HCT116 (cell line): Measurements from ENCODE around the gene GPC1. TPM values are rescaled to one million over a fixed set of nuclear protein-coding genes. Genes with fewer than 3 reads are reported as not detected.

ENCODE experiments used
- ATAC-seq: fragments of 200-7000 bp; cut with Tn5 transposase; 2 replicates; pipeline ENCODE4 v1.9.1; 2020; ENCODE audit warnings: mild to moderate bottlenecking, moderate library complexity
- BruUV-seq: library from RNA; stranded (reverse); fragments of 400-500 nt; replicated peaks from 2 replicates; lab custom pipeline; 2021; lab: Mats Ljungman, UMichigan
- CTCF ChIA-PET: fragments of 300-600 bp; sonication (Branson Sonifier 250); formaldehyde crosslinking; loops from one replicate; lab custom pipeline; 2021; ENCODE audit warnings: antibody characterized with exemption; lab: Charles Lee
- POLR2A ChIA-PET: fragments of 300-600, 350-600 bp; sonication (Branson Sonifier 250); formaldehyde crosslinking; loops from one replicate; lab custom pipeline; 2021; ENCODE audit warnings: antibody characterized with exemption; lab: Charles Lee
- RAD21 ChIA-PET, 2 experiments: fragments of 300-600 bp; sonication (Branson Sonifier 250); formaldehyde crosslinking; loops; one replicate each; lab custom pipeline; 2023; ENCODE audit warnings: low total read pairs in 2 of 2; ENCODE audit not compliant: uncharacterized antibody in 2 of 2, unreplicated experiment in 2 of 2, low non-redundant PET in 1 of 2; lab: Charles Lee
- DNase-seq: peaks from one replicate; pipeline ENCODE4 v3.0.0-alpha.2; 2010; ENCODE audit warnings: low read depth, low spot score
- H2AFZ ChIP-seq: fragments of 200-600 bp; shearing (Covaris generic), sonication (generic); 2 replicates; pipeline ENCODE4 v1.6.1; 2017; ENCODE audit warnings: low read depth, mixed run types, mixed read lengths, antibody characterized with exemption, low read length; ENCODE audit not compliant: poor library complexity, severe bottlenecking
- H3K27ac ChIP-seq: 2 replicates; pipeline ENCODE4 v1.5.1; 2012; ENCODE audit warnings: low read depth, low read length
- H3K27me3 ChIP-seq: fragments of 200-600 bp; sonication (generic); 2 replicates; pipeline ENCODE4 v1.6.1; 2016; ENCODE audit warnings: mixed run types, low read length, mixed read lengths; ENCODE audit not compliant: insufficient read depth
- H3K36me3 ChIP-seq, 2 experiments: fragments of 200-500 bp in 1 of 2; fragments of 200-600 bp in 1 of 2; sonication (Bioruptor generic) in 1 of 2; sonication (generic) in 1 of 2; 2 replicates each; pipeline versions ENCODE4 v1.5.1 to v1.6.1; 2014 to 2016; ENCODE audit warnings: low read length in 2 of 2, inconsistent platforms in 1 of 2, mixed read lengths in 1 of 2, mixed run types in 1 of 2; ENCODE audit not compliant: insufficient read depth in 2 of 2, control insufficient read depth in 1 of 2
- H3K4me1 ChIP-seq, 2 experiments: fragments of 200-600 bp in 1 of 2; sonication (generic) in 1 of 2; 2 replicates each; pipeline versions ENCODE4 v1.5.1 to v1.6.1; 2012 to 2017; ENCODE audit warnings: low read length in 2 of 2, inconsistent platforms in 1 of 2, mild to moderate bottlenecking in 1 of 2, mixed read lengths in 1 of 2, mixed run types in 1 of 2, moderate library complexity in 1 of 2; ENCODE audit not compliant: insufficient read depth in 2 of 2, control insufficient read depth in 1 of 2
- H3K4me2 ChIP-seq: fragments of 200-600 bp; sonication (generic); 2 replicates; pipeline ENCODE4 v1.6.1; 2017; ENCODE audit warnings: mixed run types, low read length, mixed read lengths
- H3K4me3 ChIP-seq, 2 experiments: fragments of 200-600 bp in 1 of 2; sonication (generic) in 1 of 2; replicated peaks in 1 of 2; 2 replicates each; pipeline ENCODE4 v1.5.1; 2011 to 2016; ENCODE audit warnings: low read length in 2 of 2, control low read depth in 1 of 2, low read depth in 1 of 2, mild to moderate bottlenecking in 1 of 2, mixed read lengths in 1 of 2, mixed run types in 1 of 2
- H3K79me2 ChIP-seq: fragments of 200-600 bp; sonication (generic); 2 replicates; pipeline ENCODE4 v1.6.1; 2017; ENCODE audit warnings: mild to moderate bottlenecking, mixed run types, low read length, moderate library complexity, mixed read lengths; ENCODE audit not compliant: insufficient read depth
- H3K9ac ChIP-seq: fragments of 200-600 bp; sonication (generic); 2 replicates; pipeline ENCODE4 v1.6.1; 2016; ENCODE audit warnings: low read length, mixed read lengths
- H3K9me2 ChIP-seq: fragments of 200-600 bp; sonication (generic), shearing (Covaris generic); 2 replicates; pipeline ENCODE4 v1.6.1; 2017; ENCODE audit warnings: mixed run types, mild to moderate bottlenecking, moderate library complexity; ENCODE audit not compliant: insufficient read depth
- H3K9me3 ChIP-seq, 2 experiments: fragments of 200-500 bp in 1 of 2; fragments of 200-600 bp in 1 of 2; sonication (Bioruptor generic) in 1 of 2; sonication (generic) in 1 of 2; 2 replicates each; pipeline ENCODE4 v1.6.1; 2014 to 2017; ENCODE audit warnings: low read length in 2 of 2, mixed read lengths in 2 of 2, inconsistent platforms in 1 of 2, low read depth in 1 of 2, mild to moderate bottlenecking in 1 of 2, mixed run types in 1 of 2, moderate library complexity in 1 of 2; ENCODE audit not compliant: control insufficient read depth in 1 of 2, insufficient read depth in 1 of 2
- H4K20me1 ChIP-seq: fragments of 200-600 bp; sonication (generic), shearing (Covaris generic); 2 replicates; pipeline ENCODE4 v1.6.1; 2017; ENCODE audit warnings: mixed run types, mild to moderate bottlenecking, moderate library complexity; ENCODE audit not compliant: insufficient read depth
- CEBPB ChIP-seq: IDR thresholded peaks from 2 replicates; pipeline ENCODE4 v1.6.1; 2012; ENCODE audit warnings: low read depth
- CTCF ChIP-seq, 3 experiments: fragments of 200-600 bp in 1 of 3; sonication (generic) in 1 of 3; IDR thresholded peaks in 2 of 3; conservative IDR thresholded peaks in 1 of 3; 2 replicates each; pipeline ENCODE4 v1.5.1; 2012 to 2017; ENCODE audit warnings: low read depth in 2 of 3, low read length in 2 of 3, antibody characterized with exemption in 1 of 3, borderline replicate concordance in 1 of 3, control low read depth in 1 of 3, mild to moderate bottlenecking in 1 of 3, mixed read lengths in 1 of 3, mixed run types in 1 of 3, moderate library complexity in 1 of 3; ENCODE audit not compliant: insufficient read depth in 1 of 3
- ELF1 ChIP-seq: IDR thresholded peaks from 2 replicates; pipeline ENCODE4 v1.6.1; 2012; ENCODE audit warnings: low read depth, borderline replicate concordance
- EZH2 ChIP-seq: fragments of 200-600 bp; sonication (generic); IDR thresholded peaks from 2 replicates; pipeline ENCODE4 v1.6.1; 2017; ENCODE audit warnings: antibody characterized with exemption, mixed run types
- EZH2phosphoT487 ChIP-seq: fragments of 200-600 bp; IDR thresholded peaks from 2 replicates; pipeline ENCODE4 v1.6.1; 2018; ENCODE audit warnings: antibody characterized with exemption, borderline replicate concordance
- MAX ChIP-seq: IDR thresholded peaks from 2 replicates; pipeline ENCODE4 v1.6.1; 2012
- RAD21 ChIP-seq: IDR thresholded peaks from 2 replicates; pipeline ENCODE4 v1.6.1; 2012; ENCODE audit warnings: low read depth, mild to moderate bottlenecking
- SRF ChIP-seq: IDR thresholded peaks from 2 replicates; pipeline ENCODE4 v1.6.1; 2012; ENCODE audit warnings: low read depth
- TCF7L2 ChIP-seq: IDR thresholded peaks from 2 replicates; pipeline ENCODE4 v1.7.0; 2011; ENCODE audit warnings: borderline replicate concordance, inconsistent platforms; ENCODE audit not compliant: insufficient read depth, insufficient read length; ENCODE audit errors: extremely low read depth
- ZBTB33 ChIP-seq: IDR thresholded peaks from 2 replicates; pipeline ENCODE4 v1.6.1; 2011; ENCODE audit warnings: mild to moderate bottlenecking, low read length, moderate library complexity; ENCODE audit not compliant: insufficient replicate concordance; ENCODE audit errors: extremely low read depth
- intact Hi-C: fragments of 100-400 bp; cut with micrococcal nuclease; formaldehyde crosslinking; loops from 2 replicates; pipeline ENCODE4 v1.10.0; 2022
- total RNA-seq: library from RNA; stranded (reverse); gene quantifications from one replicate; pipeline ENCODE4 v1.2.1, GENCODE V29; 2021; ENCODE audit not compliant: unreplicated experiment

GPC1 gene
- total RNA-seq, 1 experiment from 2014 or later = 79.1 TPM

GRCh38 chr2:240507778-240508251 lies 72.4 kb downstream of the GPC1 start:
- H2AFZ ChIP-seq = no peak overlapping the region
- ATAC-seq (no peak), DNase-seq (no peak)
- no peaks in the 10 kb centered on the region for H3K79me2 ChIP-seq
- no TSS peak for BruUV-seq
- H3K4me3 ChIP-seq = no peak overlapping the region
- H3K9ac ChIP-seq = no peak overlapping the region
- H3K9me3 ChIP-seq = no peaks in the 10 kb centered on the region
- H3K9me2 ChIP-seq = no peaks in the 10 kb centered on the region
- intact Hi-C loops = no loop called here
- H3K27me3 ChIP-seq = no peaks in the 10 kb centered on the region
- no peak for TF ChIP-seq SRF
- TF ChIP-seq ZBTB33 = no peak
- TF ChIP-seq EZH2phosphoT487 = no peak
- no peak for TF ChIP-seq EZH2
- no peak for TF ChIP-seq CTCF (IDR thresholded peaks at IDR 0.05 in 2 of 3, conservative IDR thresholded peaks at IDR 0.05 in 1 of 3; ENCODE audit: borderline replicate concordance in 1 of 3, insufficient read depth in 1 of 3, low read depth in 2 of 3, low read length in 2 of 3)
- no peak for TF ChIP-seq TCF7L2
- no peak for TF ChIP-seq CEBPB
- TF ChIP-seq ELF1 = no peak
- no peak for TF ChIP-seq RAD21
- TF ChIP-seq MAX = no peak
- TF ChIP-seq, all 23 proteins: peak for 0
- ChIA-PET RAD21 (no interaction called here), CTCF (no interaction called here), POLR2A (no interaction called here)
- H3K4me2 ChIP-seq = no peak overlapping the region
- no peaks in the 10 kb centered on the region for H4K20me1 ChIP-seq
- H3K4me1 ChIP-seq = no peaks in the 10 kb centered on the region
- H3K36me3 ChIP-seq = no peaks in the 10 kb centered on the region
- H3K27ac ChIP-seq = no peak overlapping the region
